Fibroblast of the aortic adventitia (primary cell): ENCODE data around the gene ELAVL4. TPM values are rescaled to one million over a fixed set of nuclear protein-coding genes. Genes with fewer than 3 reads are reported as not detected.

Source experiments
- DNase-seq: peaks from one replicate; pipeline ENCODE4 v3.0.0-alpha.2; 2010; ENCODE audit warnings: low read depth
- H3K4me3 ChIP-seq: 2 replicates; pipeline ENCODE4 v1.5.1; 2011; ENCODE audit warnings: low read depth, mild to moderate bottlenecking, control low read depth, low read length, moderate library complexity
- total RNA-seq: library from RNA; depleted of rRNA; stranded (reverse); fragments of >200 nt; gene quantifications from 2 replicates; pipeline ENCODE4 v1.2.3, GENCODE V29; 2012; ENCODE audit warnings: low replicate concordance
- TF ChIP-seq, protein P1 (sequence below): IDR thresholded peaks from 2 replicates; pipeline ENCODE4 v1.5.1; 2011; ENCODE audit warnings: mild to moderate bottlenecking, low read length, control low read depth, inconsistent platforms; ENCODE audit not compliant: insufficient read depth

ELAVL4 gene
- total RNA-seq, 1 donor, result not detected

DNA sequence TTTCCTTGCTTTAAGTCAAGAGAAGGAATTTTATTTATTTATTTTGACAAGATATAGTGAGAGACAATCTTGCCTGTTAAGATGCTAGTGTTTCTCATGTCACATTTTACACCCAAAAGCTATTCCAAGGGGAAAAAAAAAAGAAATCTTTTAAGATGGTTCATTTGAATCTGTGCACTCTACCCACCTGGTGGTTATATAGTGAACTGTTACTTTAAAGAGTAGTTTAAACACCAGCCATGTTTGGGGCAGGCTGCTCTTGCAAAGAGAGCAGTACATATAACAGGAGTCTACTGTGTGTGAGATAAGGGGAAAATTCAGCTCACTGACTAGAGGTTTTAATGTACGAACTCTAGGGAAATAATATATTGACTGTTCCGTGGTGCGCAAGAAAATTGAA lies 3.3 kb upstream of the ELAVL4 start:
- no peak for DNase-seq
- TF ChIP-seq, protein P1, sequence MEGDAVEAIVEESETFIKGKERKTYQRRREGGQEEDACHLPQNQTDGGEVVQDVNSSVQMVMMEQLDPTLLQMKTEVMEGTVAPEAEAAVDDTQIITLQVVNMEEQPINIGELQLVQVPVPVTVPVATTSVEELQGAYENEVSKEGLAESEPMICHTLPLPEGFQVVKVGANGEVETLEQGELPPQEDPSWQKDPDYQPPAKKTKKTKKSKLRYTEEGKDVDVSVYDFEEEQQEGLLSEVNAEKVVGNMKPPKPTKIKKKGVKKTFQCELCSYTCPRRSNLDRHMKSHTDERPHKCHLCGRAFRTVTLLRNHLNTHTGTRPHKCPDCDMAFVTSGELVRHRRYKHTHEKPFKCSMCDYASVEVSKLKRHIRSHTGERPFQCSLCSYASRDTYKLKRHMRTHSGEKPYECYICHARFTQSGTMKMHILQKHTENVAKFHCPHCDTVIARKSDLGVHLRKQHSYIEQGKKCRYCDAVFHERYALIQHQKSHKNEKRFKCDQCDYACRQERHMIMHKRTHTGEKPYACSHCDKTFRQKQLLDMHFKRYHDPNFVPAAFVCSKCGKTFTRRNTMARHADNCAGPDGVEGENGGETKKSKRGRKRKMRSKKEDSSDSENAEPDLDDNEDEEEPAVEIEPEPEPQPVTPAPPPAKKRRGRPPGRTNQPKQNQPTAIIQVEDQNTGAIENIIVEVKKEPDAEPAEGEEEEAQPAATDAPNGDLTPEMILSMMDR, result peak; percentile 7

DNA sequence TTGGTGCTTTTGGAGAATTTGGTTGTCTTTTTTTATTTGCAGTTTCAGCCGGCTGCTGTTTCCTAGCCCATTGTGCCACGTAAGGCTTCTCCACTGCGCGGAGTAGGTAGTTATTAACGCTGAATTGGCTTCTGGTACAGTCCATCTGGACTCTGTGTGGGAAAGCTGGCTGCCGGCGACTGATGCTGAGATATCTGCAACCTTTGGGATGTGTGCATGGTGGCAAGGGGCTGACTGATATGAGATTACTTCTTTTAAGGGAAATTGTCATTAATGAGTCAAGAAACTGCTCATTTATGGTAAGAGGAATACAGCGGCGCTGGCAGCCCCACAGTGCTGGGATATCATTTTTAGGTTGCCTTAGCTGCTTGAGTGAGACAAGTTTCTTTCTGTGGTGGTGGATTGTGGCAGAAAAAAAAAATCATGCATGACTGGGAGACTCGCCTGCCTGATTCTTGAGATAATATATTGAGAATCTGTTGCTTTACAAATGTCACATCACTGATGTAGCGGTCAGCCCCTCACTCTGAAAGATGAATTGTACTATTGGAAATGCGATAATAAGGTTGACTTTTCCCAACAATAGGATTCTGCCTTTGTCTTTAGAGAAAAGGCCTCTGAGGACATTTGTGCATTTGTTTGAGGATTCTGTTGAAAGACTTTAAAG lies 2.5 kb upstream of the ELAVL4 start:
- DNase-seq, result no peak
- H3K4me3 ChIP-seq, result no peak overlapping the region
- TF ChIP-seq, protein P1, result no peak

More for the DNA sequence above, 3.3 kb upstream of the ELAVL4 start:
- no peak overlapping the region for H3K4me3 ChIP-seq

DNA sequence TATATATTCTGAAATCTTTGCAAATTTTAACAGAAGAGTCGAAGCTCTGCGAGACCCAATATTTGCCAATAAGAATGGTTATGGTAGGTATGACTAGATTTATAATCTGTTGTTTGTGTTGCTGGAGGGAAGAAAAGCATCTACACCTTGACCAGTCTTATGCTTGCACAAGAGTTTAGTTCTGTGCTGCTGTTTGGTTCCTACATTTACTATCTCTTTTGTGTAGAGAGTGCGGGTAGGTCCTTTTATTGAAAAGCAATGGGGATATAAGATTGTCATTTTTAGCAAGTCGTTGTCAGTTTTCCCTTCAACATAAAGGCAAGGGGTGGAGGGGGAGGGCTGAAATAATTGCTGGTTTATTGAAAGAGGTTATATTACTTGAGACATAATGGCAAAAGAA lies 396 bp downstream of the ELAVL4 start:
- TF ChIP-seq, protein P1, result no peak
- DNase-seq, result no peak
- H3K4me3 ChIP-seq, result no peak overlapping the region

DNA sequence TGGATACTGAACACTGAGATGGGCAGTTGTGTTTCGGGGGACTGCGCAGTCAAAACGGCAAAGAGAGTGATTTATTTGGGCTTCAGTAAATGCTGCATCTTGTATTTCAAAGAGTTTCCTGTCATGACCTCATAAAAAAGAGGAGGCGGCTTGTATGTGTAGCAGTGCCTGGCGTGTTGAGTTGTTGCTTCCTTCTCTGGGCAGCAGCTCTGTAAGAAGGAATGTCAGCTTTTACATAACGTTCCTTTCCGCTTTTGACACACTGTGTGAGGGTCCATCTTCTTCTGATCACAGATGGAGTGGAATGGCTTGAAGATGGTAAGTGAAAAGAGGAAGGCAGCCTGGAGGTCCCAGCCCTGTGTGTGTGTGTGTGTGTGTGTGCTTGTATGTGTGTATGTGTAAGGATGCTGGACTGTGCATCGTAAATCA lies 941 bp downstream of the ELAVL4 start:
- TF ChIP-seq, protein P1, result no peak

DNA sequence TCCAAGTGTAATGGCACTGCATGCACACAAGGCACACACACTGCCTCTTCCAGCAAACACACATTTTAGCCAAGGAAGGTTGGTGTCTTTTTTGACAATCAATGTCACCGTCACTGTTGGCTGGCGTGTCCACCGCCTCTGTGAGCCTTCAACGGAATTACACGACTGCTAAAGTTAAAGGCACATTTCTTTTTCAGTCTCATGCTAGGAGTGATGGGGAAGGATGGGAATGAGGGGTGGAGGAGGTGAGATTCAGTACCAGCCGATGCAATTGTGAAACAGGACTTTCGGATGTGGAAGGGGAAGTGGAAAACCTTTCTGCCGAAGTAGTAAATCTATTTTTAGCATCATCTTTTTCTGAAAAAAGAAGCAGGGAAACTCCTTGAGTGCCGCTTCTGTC lies 1.4 kb downstream of the ELAVL4 start:
- TF ChIP-seq, protein P1, result no peak
- DNase-seq, result no peak
- H3K4me3 ChIP-seq, result no peak overlapping the region

More for the DNA sequence above, 941 bp downstream of the ELAVL4 start:
- DNase-seq, result no peak
- H3K4me3 ChIP-seq, result no peak overlapping the region

DNA sequence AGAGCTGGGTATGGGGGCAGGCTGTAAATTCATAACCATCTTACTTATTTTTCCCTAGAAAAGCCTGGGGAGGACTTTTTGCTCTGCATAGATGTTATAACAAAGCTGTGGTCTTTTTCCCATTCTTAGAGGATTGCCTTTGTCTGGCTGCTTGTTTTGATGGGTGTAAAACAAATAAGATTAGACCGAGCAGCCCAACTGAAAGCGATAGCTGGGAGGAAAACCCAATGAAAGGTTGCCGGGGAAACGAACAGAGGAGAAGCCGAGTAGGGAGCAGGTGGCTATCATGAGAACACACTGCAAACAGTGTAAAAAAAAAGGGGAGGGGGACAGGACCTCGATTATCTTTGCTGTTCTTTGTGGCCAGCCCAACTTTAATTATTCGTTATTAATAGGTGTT lies 1.9 kb downstream of the ELAVL4 start:
- no peak overlapping the region for H3K4me3 ChIP-seq
- DNase-seq, result no peak
- TF ChIP-seq, protein P1, result no peak

DNA sequence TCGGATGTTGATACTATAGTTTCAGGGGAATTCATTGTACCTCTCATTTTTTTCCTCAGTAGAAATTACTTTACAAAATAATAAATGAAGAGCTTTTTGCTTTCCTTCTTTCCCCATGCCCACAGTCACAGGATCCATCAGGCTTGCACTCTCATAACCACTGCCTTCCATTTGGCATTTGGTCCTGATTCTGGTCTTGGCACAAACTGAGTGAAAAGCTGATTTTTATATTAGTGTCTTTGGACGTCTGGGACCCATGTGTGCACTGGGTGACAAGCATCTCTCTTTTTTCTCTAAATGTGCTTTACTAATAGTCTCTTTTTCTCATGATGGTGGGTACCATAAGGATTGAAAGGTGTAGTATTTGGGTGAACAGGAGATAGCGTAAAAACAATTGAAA lies 2.8 kb downstream of the ELAVL4 start:
- H3K4me3 ChIP-seq, result no peak overlapping the region
- no peak for DNase-seq
- TF ChIP-seq, protein P1, result no peak
